A673 (cell line): ENCODE results near the gene HPX.

Experiments used
- CTCF ChIP-seq: fragments of 300-800, 200-600 bp; sonication (generic); conservative IDR thresholded peaks from 2 replicates; pipeline ENCODE4 v1.5.1; 2017; ENCODE audit warnings: low read depth, mild to moderate bottlenecking, antibody characterized with exemption, low read length, moderate library complexity, mixed read lengths
- EZH2 ChIP-seq: fragments of 200-600 bp; sonication (generic); IDR thresholded peaks from 2 replicates; pipeline ENCODE4 v1.6.1; 2017; ENCODE audit warnings: borderline replicate concordance, low read depth, mild to moderate bottlenecking, mixed read lengths, antibody characterized with exemption, low read length; ENCODE audit not compliant: poor library complexity, severe bottlenecking

DNA sequence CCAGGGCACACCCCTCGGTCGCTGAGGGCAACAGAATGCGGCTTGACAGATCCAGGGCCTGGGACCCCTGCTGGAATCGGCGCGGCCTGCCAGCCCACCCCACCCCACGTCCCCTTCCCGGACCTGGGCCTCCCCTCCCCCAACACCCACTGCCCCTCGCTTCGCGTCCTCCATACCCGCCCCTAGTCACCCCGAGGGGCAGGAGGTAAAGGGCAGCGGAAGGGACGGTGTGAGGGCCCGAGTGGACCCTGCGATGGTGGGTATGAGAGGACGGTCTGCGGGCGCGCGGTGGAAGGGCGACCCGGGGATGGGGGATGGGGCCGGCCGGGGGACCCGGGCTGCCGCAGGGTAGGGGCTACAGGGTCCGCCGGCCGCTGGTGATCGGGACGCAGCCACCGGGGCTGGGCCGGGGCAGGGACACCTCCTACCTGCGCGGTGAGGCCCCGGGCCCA is 22.2 kb downstream of the HPX start:
- TF ChIP-seq EZH2 (no peak), CTCF (no peak)
